KMS-11 (cell line): ENCODE results near the gene ADAMTSL2.

Source experiments
- H2AFZ ChIP-seq: fragments of 200-600 bp; sonication (generic); 2 replicates; pipeline ENCODE4 v1.6.1; 2016; ENCODE audit warnings: antibody characterized with exemption, mixed run types, low read depth
- H3K27ac ChIP-seq: fragments of 200-600 bp; sonication (generic); 2 replicates; pipeline ENCODE4 v1.6.1; 2016; ENCODE audit warnings: mild to moderate bottlenecking, mixed run types
- H3K27me3 ChIP-seq: fragments of 200-600 bp; sonication (generic); 2 replicates; pipeline ENCODE4 v1.6.1; 2017; ENCODE audit warnings: mild to moderate bottlenecking, low read depth, mixed run types, moderate library complexity; ENCODE audit not compliant: insufficient read depth
- H3K36me3 ChIP-seq: fragments of 200-600 bp; sonication (generic); 2 replicates; pipeline ENCODE4 v1.6.1; 2017; ENCODE audit warnings: mild to moderate bottlenecking, mixed run types; ENCODE audit not compliant: insufficient read depth
- H3K4me1 ChIP-seq: fragments of 200-600 bp; sonication (generic); 2 replicates; pipeline ENCODE4 v1.6.1; 2016; ENCODE audit warnings: mild to moderate bottlenecking, low read depth, mixed run types; ENCODE audit not compliant: poor library complexity, severe bottlenecking
- H3K4me2 ChIP-seq: fragments of 200-600 bp; sonication (generic); 2 replicates; pipeline ENCODE4 v1.7.0; 2016; ENCODE audit warnings: mild to moderate bottlenecking, mixed run types
- H3K4me3 ChIP-seq: fragments of 200-600 bp; sonication (generic); IDR thresholded peaks from 2 replicates; pipeline ENCODE4 v1.6.1; 2017; ENCODE audit warnings: low read depth, low read length, mixed read lengths; ENCODE audit not compliant: insufficient read depth
- H3K79me2 ChIP-seq: fragments of 200-600 bp; sonication (generic); 2 replicates; pipeline ENCODE4 v1.6.1; 2016; ENCODE audit warnings: low read depth, mixed run types; ENCODE audit not compliant: insufficient read depth
- H3K9ac ChIP-seq: fragments of 200-600 bp; sonication (generic); 2 replicates; pipeline ENCODE4 v1.6.1; 2016; ENCODE audit warnings: mild to moderate bottlenecking, mixed run types
- H4K20me1 ChIP-seq: fragments of 200-600 bp; sonication (generic); 2 replicates; pipeline ENCODE4 v1.6.1; 2016; ENCODE audit warnings: mild to moderate bottlenecking, mixed run types; ENCODE audit not compliant: insufficient read depth
- TF ChIP-seq, protein P1 (sequence below): fragments of 200-600 bp; sonication (generic); conservative IDR thresholded peaks from 2 replicates; pipeline ENCODE4 v1.6.1; 2017; ENCODE audit warnings: low read depth, mild to moderate bottlenecking, antibody characterized with exemption, low read length, moderate library complexity, mixed read lengths

Gene ADAMTSL2

DNA sequence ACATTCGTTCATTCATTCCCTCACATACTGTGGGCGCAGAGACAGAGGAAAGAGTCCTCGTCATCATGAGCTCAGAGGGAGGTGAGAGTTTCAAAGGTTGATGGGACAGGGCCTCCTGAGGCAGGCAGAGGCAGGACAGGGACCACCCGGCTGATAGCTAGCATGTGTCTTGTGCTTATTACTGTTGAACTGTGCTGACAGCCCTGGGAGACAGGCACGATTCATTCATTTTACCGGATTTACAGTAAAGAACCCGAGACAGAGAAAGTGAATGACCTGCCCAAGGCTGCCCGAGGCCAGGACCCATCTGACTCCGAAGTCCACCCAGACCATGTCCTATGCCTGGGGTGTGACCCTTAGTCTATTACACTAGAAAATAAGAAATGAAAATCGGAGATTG, 79.6 kb downstream of the ADAMTSL2 start:
- no peak overlapping the region for H3K9ac ChIP-seq
- no peaks in the 10 kb centered on the region for H3K4me1 ChIP-seq
- peaks cover 75% of the 10 kb centered on the region for H3K27me3 ChIP-seq
- H3K36me3 ChIP-seq: no peaks in the 10 kb centered on the region
- no peak overlapping the region for H3K4me2 ChIP-seq
- no peaks in the 10 kb centered on the region for H4K20me1 ChIP-seq
- TF ChIP-seq, protein P1, sequence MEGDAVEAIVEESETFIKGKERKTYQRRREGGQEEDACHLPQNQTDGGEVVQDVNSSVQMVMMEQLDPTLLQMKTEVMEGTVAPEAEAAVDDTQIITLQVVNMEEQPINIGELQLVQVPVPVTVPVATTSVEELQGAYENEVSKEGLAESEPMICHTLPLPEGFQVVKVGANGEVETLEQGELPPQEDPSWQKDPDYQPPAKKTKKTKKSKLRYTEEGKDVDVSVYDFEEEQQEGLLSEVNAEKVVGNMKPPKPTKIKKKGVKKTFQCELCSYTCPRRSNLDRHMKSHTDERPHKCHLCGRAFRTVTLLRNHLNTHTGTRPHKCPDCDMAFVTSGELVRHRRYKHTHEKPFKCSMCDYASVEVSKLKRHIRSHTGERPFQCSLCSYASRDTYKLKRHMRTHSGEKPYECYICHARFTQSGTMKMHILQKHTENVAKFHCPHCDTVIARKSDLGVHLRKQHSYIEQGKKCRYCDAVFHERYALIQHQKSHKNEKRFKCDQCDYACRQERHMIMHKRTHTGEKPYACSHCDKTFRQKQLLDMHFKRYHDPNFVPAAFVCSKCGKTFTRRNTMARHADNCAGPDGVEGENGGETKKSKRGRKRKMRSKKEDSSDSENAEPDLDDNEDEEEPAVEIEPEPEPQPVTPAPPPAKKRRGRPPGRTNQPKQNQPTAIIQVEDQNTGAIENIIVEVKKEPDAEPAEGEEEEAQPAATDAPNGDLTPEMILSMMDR: no peak
- H3K4me3 ChIP-seq: no peak overlapping the region
- H3K79me2 ChIP-seq: no peaks in the 10 kb centered on the region
- no peak overlapping the region for H3K27ac ChIP-seq
- no peak overlapping the region for H2AFZ ChIP-seq

DNA sequence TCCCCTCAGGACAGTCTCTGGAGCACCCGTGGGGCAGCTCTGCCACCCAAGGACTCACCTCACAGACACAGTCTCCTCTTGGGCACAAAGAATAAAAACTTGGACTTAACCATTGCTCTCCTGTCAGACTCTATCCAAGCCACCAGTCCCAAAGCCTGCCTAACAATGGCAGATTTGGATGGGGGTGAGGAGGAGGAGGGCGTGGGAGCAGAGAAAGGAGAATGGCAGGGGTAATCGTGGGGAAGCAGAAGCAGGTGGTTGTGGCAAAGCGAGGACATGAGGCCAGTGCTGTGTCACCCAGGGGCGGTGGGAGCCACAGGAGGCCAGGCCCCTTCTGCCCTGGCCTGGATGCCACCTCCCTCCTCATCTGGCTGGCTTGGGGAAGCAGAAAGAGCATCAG, 80.2 kb downstream of the ADAMTSL2 start:
- H3K27ac ChIP-seq: no peak overlapping the region
- H3K79me2 ChIP-seq: no peaks in the 10 kb centered on the region
- TF ChIP-seq, protein P1: no peak
- no peak overlapping the region for H2AFZ ChIP-seq
- no peaks in the 10 kb centered on the region for H3K4me1 ChIP-seq
- H3K4me2 ChIP-seq: no peak overlapping the region
- H3K36me3 ChIP-seq: no peaks in the 10 kb centered on the region
- no peak overlapping the region for H3K9ac ChIP-seq
- peaks cover 80% of the 10 kb centered on the region for H3K27me3 ChIP-seq
- H3K4me3 ChIP-seq: no peak overlapping the region
- no peaks in the 10 kb centered on the region for H4K20me1 ChIP-seq

DNA sequence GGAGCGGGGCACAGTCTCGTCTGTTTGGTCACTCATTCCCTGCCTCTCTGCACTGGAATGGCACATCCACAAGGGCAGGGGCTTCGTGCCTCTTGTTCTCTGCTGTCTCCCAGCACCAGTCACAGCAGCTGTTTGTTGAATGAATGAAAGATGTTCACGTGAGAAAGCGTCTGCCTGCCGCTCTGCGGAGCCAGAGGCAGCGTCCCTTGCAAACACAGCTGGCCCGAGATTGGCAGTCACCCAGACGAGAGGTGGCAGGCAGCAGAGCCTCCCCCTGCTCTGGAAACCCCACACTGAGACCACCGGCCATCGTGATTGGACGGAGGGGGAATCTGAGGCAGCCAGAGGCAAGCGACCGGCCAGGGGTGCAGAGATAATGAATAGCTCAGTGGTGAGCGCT, 80.7 kb downstream of the ADAMTSL2 start:
- Histone ChIP-seq H3K27me3 (peaks cover 81% of the 10 kb centered on the region), H3K4me2 (no peak overlapping the region), H3K36me3 (no peaks in the 10 kb centered on the region), H3K4me1 (no peaks in the 10 kb centered on the region), H4K20me1 (no peaks in the 10 kb centered on the region), H3K79me2 (no peaks in the 10 kb centered on the region), H3K9ac (no peak overlapping the region), H3K4me3 (no peak overlapping the region), H2AFZ (no peak overlapping the region), H3K27ac (no peak overlapping the region)
- TF ChIP-seq, protein P1: no peak

DNA sequence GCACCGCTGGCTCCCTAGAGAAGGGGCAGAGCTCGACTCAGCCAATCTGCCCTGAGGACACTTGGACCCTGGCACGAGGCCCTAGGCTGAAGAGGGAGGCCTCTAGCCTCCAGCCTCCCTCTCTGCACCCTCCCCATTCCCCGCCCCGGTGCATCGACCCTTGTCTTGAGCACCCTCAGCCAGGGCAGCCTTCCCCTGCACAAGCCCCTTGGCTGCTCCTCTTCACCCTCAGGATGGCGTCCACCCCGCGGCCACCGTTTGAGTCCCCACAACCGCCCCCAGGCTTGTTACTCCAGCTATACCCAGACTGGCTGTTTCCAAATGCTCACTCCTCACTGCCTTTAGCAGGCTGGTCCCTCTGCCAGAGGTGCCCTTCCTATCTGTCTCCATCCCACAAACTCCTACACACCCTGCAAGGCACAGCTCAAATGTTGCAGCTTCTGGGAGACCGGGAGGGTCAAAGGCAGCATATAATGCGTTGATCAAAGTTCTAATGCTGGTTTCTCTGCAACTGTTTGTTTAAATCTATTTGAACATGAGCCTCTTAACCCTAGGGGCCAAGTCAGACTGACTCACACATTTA, 81.2 kb downstream of the ADAMTSL2 start:
- H3K36me3 ChIP-seq: no peaks in the 10 kb centered on the region
- no peak overlapping the region for H3K27ac ChIP-seq
- H3K79me2 ChIP-seq: no peaks in the 10 kb centered on the region
- no peak overlapping the region for H3K4me2 ChIP-seq
- H3K27me3 ChIP-seq: peaks cover 81% of the 10 kb centered on the region
- H3K4me1 ChIP-seq: no peaks in the 10 kb centered on the region
- H3K9ac ChIP-seq: no peak overlapping the region
- no peak overlapping the region for H2AFZ ChIP-seq
- no peaks in the 10 kb centered on the region for H4K20me1 ChIP-seq
- TF ChIP-seq, protein P1: no peak
- no peak overlapping the region for H3K4me3 ChIP-seq
